ENCODE measurements around the gene PRSS36. TPM values are rescaled to one million over a fixed set of nuclear protein-coding genes. Genes with fewer than 3 reads are reported as not detected.
A peak's percentile ranks its signal among the peaks of the same experiment; 100 is the strongest.

PRSS36 gene
- total and polyA plus RNA-seq, 9 of the 15 experiments (the other 6 are each of a cell fraction or from before 2014, with no cell fraction given), result 0.09 to 1.2 (median 0.54) TPM; not detected in 2

GRCh38 chr16:31117384-31118222 lies 32.3 kb downstream of the PRSS36 start, which contains the start of gene KAT8 (continued):
- TF ChIP-seq XRCC3 (IDR thresholded peaks at IDR 0.05) (no peak), TOE1 (IDR thresholded peaks at IDR 0.05; ENCODE audit: borderline replicate concordance) (no peak), TOE1 (CRISPR knock-in tag; IDR thresholded peaks at IDR 0.05; ENCODE audit: borderline replicate concordance, low read depth) (no peak), ELK3 (CRISPR knock-in tag; IDR thresholded peaks at IDR 0.05) (no peak), ZNF512 (tag; IDR thresholded peaks at IDR 0.05) (no peak), ZBTB11 (CRISPR knock-in tag; IDR thresholded peaks at IDR 0.05) (peak in 1 of 3 experiments; percentile 86; a peak in 2 of 6 replicates), SIN3A (IDR thresholded peaks at IDR 0.05; ENCODE audit: borderline replicate concordance in 2 of 2, control insufficient read depth in 1 of 2, low read depth in 2 of 2, low read length in 2 of 2) (peak in 1 of 2 experiments; percentile 71; a peak in 2 of 4 replicates), PCBP2 (IDR thresholded peaks at IDR 0.05; ENCODE audit: low read depth, low read length, poor library complexity, severe bottlenecking) (no peak), ARNT (IDR thresholded peaks at IDR 0.05) (no peak), NKRF (IDR thresholded peaks at IDR 0.05; ENCODE audit: borderline replicate concordance) (no peak), DEAF1 (CRISPR knock-in tag; IDR thresholded peaks at IDR 0.05) (no peak), DIDO1 (tag; IDR thresholded peaks at IDR 0.05; ENCODE audit: low read depth) (peak; percentile 62), HNRNPK (IDR thresholded peaks at IDR 0.05; ENCODE audit: low read depth, low read length, poor library complexity, severe bottlenecking) (no peak), ZFP30 (CRISPR knock-in tag; IDR thresholded peaks at IDR 0.05; ENCODE audit: borderline replicate concordance) (no peak), ZNF79 (CRISPR knock-in tag; IDR thresholded peaks at IDR 0.05; ENCODE audit: low read depth) (no peak)

All from K562 (cell line).